GM21717 (cell line): ENCODE results near the gene PSMD14.

ENCODE experiments used
- ATAC-seq: cut with Tn5 transposase; IDR thresholded peaks from one replicate; pipeline ENCODE4 v1.9.1; 2021; ENCODE audit warnings: mild to moderate bottlenecking, moderate library complexity; ENCODE audit not compliant: unreplicated experiment

PSMD14 gene

DNA sequence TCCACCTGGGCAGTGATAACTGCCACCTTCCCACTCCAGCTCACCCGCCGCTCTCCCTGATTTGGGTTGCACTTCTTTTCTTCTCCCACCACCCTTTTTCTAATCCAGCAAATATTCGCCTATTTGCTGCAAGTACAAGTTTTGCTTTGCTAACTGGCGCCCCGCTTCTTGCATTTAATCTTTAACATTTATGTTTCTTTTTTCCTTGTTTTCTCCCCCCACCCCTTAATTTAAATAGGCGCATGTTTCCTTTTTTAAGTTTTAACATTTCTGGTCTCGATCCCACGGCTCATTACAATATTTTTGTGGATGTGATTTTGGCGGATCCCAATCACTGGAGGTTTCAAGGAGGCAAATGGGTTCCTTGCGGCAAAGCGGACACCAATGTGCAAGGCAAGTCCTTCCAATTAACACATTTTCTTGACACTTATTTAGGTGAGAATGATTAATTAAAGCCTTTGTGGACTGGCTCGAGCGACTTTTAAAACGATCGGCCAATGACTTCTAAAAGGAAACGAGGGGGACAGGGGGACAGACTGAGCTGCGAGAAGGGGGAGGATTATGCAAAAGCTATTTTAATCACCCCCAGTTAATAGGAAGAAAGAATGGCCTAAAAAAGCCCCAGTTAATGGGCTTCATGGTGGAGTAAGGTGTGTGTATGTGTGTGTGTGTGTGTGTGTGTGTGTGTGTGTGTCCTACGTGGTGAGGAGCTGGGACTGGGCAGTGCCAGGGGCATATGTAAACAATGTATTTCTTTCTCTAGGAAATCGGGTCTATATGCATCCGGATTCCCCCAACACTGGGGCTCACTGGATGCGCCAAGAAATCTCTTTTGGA, 109.4 kb downstream of the PSMD14 start:
- no peak for ATAC-seq

DNA sequence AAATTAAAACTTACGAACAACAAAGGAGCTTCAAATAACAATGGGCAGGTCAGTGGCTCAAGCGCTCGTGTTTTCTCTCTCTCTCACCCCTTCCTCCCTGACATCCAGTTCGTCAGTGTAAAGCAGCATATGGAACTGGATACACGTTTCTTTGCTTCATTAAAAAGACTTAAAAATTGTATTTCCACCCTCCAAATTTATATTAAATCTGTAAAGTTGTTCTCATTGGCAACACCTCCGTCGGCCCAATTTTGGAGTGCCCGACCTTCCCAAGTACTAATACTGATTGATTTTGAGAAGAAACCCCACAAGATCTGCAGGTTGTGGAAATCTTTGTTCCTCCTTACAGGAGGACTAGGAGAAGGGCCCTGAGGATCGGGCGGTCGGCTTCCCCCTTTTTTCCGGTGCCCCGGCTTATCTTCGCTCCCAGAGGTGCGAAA, 110.1 kb downstream of the PSMD14 start:
- ATAC-seq = no peak

DNA sequence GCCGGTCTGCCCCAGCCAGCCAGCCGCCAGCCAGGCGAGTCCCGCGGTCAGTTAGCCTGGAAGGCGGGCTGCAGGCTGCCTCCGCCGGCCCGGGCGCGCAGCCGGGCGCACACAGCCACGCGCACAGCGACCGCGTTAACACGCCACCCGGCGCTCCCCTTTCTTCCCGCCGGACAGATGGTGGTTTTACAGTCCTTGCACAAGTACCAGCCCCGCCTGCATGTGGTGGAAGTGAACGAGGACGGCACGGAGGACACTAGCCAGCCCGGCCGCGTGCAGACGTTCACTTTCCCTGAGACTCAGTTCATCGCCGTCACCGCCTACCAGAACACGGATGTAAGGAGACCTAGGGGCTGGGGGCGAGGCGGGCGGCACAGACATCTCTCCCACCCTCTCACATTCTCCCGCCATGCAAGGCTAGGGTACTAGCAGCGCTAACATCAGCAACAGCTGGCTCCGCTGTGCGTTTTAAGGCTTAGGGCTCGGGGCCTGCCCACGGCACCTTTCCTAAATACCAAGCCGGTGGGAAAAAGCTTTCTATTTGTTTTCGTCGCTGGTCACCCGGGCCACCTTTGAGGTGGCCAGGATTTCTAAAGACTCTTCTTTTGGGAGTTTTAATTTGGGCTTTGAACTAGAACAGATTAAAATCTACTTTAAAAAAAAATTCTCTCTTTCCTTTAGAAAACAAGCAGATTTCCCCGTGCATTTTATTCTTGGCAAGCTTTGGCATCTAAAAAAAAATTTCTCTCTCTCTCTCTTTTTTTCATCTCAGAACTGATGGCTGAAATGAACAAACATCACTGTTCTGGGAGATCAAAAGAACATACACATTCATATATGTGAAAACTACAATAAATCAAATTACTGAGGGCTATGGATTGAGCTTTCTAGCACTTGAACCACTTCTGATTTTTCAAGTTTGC, 110.8 kb downstream of the PSMD14 start:
- ATAC-seq = no peak

DNA sequence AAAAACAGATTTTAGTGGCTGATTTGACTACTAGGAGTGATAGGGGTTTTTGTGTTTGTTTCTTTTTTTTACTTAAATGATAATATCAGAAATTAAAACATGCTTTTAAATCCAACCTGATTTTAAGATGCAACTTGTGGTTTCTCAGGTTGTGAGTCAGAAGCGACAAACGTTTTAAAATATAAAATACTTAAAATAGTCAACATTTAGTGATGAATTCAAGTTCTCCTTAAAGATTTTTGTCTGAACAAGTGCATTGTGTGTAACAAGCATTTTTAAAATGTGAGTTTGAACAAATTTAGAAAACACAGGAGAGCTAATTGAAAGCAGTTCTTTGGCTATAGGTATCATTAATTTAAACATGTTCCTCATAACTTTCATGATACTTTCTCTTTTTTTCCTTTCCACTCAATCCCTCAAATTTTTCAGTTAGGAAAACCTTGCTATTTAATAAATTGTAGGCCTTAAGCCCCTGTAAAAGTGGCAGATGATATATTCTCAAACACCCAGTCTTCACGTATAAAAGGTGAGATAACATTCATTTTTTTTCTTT, 111.5 kb downstream of the PSMD14 start:
- no peak for ATAC-seq

DNA sequence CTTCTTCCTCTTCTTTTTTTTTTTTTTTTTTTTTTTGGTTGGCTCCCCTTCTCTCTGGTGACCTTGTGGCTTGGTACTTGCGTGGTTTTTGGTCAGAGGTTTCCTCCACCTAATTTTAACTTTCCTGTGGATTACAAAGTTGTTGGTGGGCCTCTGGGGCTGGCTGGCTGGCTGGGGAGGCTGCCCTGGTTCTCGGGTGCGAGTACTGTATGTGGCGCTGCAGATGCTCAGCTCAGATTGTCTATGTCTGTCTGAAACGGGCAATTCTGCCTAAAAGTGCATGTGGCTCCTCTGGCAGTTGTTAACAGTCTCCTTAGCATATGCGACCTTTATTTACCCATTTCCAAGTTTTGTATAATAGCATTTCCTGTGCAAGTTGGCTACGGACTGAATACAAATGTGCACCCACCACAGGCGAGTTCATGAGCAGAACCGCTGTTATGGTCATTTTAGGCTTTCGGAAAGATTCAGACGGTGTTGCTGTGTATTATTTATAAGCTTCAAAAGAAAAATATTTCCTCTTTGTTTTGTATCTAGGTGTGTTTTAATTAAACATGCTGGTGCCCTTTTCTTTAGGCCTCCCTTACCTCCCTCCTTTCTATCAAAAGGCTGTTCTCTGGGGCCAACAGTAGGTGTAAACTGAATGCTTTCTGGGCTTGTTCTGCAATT, 112.3 kb downstream of the PSMD14 start:
- ATAC-seq = no peak

DNA sequence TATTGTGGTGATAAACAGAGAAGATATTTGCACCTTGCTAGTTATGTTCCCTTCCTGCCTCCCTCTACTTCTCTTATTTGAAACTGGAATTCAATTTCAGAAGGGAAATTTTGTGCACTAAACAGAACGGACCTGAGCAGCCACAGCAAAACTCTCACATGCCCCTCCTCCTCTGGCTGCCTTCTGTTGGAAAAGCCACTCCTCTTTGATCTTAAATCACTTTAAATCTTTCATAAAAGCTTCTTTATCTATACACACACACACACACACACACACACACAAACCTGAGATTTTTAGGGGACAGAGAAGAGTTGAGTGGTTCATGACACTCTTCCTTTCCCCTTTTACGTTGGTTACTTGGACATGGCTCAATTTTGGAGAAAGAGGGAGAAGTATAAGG, 113.5 kb downstream of the PSMD14 start:
- ATAC-seq = no peak

DNA sequence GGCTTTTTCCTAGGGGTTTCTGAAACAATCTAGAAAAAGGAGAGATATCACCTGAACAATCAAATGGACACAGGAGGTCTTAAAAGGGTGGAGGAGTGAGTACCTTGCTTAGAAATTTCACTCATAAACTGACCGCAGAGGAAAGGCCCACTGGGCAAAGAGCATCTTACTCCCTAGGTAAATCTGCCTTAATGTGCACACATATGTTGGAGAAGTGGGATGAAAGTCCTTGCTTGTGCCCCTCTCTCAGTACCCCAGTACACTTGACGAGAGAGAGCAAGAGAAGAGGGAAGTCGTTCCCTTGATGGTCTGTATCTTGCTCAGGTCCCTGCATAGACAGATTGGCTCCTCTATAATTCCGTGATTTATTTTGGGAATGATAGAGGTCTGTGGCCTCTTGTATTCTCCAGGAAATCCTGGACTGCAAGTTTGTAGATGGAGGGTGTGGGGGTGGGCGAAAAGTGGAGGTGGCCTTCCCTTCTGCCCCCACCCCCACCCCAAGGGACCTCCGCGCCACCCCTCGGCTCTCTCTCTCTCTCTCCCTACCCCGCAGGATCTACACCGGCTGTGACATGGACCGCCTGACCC, 114.7 kb downstream of the PSMD14 start:
- ATAC-seq = no peak

DNA sequence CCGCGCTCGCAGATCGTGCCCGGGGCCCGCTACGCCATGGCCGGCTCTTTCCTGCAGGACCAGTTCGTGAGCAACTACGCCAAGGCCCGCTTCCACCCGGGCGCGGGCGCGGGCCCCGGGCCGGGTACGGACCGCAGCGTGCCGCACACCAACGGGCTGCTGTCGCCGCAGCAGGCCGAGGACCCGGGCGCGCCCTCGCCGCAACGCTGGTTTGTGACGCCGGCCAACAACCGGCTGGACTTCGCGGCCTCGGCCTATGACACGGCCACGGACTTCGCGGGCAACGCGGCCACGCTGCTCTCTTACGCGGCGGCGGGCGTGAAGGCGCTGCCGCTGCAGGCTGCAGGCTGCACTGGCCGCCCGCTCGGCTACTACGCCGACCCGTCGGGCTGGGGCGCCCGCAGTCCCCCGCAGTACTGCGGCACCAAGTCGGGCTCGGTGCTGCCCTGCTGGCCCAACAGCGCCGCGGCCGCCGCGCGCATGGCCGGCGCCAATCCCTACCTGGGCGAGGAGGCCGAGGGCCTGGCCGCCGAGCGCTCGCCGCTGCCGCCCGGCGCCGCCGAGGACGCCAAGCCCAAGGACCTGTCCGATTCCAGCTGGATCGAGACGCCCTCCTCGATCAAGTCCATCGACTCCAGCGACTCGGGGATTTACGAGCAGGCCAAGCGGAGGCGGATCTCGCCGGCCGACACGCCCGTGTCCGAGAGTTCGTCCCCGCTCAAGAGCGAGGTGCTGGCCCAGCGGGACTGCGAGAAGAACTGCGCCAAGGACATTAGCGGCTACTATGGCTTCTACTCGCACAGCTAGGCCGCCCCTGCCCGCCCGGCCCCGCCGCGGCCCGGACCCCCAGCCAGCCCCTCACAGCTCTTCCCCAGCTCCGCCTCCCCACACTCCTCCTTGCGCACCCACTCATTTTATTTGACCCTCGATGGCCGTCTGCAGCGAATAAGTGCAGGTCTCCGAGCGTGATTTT, 115.5 kb downstream of the PSMD14 start:
- ATAC-seq = no peak

DNA sequence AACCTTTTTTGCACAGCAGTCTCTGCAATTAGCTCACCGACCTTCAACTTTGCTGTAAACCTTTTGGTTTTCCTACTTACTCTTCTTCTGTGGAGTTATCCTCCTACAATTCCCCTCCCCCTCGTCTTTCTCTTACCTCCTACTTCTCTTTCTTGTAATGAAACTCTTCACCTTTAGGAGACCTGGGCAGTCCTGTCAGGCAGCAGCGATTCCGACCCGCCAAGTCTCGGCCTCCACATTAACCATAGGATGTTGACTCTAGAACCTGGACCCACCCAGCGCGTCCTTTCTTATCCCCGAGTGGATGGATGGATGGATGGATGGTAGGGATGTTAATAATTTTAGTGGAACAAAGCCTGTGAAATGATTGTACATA, 116.2 kb downstream of the PSMD14 start:
- no peak for ATAC-seq

DNA sequence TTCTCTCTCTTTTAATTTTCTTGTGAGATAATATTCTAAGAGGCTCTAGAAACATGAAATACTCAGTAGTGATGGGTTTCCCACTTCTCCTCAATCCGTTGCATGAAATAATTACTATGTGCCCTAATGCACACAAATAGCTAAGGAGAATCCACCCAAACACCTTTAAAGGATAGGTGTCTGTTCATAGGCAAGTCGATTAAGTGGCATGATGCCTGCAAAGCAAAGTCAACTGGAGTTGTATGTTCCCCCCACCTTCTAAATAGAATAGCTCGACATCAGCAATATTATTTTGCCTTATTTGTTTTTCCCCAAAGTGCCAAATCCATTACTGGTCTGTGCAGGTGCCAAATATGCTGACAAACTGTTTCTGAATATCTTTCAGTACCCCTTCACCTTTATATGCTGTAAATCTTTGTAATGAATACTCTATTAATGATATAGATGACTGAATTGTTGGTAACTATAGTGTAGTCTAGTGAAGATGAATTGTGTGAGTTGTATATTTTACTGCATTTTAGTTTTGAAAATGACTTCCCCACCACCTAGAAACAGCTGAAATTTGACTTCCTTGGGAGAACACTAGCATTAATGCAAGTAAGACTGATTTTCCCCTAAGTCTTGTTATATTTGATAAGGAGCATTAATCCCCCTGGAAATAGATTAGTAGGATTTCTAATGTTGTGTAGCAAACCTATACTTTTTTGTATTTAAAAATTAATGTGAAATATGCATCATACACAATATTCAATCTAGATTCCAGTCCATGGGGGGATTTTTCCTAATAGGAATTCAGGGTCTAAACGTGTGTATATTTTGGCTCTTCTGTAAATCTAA, 116.9 kb downstream of the PSMD14 start:
- ATAC-seq = no peak

DNA sequence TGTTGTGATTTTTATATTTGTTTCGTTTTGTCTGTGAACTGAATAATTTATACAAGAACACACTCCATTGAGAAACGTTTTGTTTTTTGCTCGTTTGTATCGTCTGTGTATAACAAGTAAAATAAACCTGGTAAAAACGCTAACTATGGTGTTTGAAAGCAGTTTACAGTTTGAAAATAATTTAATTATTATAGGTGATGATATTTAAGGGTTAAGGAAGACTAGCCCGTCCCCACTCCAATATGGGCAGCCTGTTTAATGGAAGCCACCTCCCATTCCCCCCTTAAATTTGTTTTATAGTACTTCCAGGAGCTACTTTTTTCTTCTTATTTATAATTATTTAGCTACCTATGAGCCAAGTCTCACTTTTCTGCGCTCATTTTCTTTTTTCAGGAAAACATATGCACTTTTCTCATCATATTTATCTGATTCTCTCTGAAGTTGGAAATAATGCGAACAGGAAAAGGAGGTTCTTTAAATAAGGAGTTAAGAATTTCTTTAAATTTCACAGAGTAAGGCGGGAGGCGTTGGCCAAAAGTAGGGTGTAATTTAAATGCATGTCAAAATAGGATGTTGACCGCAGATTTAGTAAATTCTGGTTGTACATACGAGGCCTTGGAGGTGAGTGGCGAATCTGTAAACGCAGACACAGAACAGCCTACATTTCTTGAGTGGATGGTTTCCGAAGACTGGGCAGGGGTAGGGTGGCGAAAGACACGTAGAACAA, 117.7 kb downstream of the PSMD14 start:
- no peak for ATAC-seq

DNA sequence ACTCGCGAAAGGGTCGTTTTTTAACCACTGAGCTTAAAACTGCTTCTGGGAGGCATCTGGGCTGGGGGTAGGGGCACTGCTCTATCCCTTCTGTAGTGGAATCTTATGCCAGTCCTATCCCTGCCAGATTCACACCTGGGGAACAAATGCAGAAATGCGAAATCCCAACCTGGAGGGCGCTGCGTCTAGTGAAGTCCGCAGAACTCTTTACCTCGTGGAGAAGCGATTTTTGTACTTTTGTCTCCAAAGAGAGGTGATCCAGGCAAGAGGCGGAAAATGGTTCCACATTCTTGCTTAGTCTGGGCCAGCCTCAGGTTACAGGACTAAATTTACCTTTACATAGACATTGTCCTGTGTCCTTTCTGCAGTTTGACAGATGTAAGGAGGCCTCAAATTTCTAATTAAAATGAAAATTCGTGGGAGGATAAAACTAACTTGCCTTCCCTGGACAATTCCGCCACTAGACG, 118.3 kb downstream of the PSMD14 start:
- no peak for ATAC-seq

DNA sequence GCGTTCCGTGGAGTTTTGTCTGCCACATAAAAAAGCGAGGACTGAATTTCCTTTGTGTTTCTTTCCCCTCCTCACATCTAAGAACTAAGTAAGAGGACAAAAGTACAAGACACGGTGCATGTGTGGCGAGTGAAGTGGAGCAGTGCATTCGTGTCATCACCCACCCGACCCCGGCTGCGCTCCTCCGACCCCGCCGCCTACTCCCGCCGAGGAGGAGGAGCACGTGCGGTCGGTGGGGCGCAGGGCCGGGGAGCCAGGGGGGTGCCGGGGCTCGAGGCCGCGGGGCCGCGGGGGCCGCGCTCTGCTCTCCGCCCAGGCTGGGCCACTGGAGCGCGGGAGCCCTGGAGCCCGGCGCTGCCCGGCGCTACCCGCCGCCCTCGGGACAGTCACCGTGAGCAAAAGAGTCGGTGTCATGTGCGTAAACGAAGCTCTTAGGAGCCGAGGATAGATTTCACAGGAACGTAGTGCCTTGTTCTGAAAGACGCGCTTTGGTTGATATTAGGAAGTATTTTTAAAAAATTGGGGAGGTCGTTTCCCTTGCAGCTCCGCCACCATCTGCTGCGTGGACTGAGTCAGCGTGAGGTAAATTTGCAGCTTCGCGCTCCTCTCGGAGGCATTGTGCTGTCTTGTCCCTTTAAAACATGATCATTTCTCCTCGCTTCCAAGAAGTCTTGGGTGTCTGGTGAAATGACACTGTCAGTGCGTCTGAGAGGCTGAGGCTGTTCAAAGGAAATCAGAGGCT, 118.9 kb downstream of the PSMD14 start:
- ATAC-seq = no peak

DNA sequence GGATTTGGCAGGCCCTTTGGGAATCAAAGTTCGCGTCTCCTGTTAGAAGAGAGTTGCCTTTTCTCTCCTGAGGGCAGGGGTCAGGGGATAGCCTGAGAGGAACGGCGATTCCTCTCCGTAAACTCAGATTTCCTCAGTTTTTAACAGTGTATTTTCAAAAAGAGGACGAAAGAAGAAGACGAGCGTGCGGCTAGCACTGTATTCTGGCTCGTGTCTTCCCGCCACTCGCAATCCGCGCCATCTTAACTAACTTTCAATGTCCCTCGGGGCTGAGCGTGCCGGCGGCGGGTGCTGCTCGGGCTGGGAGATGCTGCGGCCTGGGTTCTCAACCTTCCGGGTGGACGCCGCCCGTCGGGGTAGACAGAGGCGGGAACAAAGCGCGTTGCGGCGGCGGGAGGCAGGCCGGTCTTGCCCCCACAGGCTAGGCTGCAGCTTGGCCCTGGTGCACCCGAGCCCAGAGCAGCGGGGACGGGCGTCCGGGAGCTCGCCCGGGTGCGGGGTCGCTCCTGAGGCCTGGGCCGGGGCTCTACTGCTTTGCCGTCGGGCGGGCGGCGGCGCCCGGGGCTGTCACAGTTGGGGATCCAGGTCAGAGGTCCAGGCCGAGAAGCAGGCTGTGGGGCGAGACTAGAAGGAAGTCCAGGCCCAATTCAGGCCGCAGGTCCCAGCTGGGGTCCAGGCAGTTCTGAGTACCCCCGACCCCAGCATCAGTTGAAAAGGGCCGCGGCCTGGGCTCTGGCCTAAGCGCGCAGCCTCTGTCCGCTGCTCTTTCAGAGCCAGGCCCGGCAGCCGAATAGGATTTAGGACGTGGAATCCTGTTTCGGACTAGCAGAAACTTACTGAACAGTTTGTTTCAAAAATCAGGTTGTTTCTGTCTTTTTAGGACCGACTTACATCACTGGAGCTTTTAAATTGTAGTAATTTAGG, 119.7 kb downstream of the PSMD14 start:
- no peak for ATAC-seq

DNA sequence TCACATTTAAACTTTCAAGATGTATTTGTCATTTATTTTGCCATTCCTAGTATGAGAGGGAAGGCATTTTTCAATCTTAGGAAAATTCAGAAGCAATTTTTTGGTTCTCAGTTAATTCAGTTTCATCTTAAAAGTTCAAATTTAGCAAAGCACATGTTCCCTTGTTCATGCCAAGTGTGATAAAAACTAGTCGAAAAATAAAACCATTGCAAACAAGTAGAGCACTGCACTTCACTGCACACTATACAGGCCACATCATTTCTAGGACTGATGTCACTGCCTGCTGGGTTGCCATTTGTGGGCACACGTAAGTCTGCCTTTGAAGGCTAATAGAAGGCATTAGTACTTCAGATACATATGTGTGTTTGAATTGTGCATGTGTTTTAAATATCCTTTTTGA, 122.2 kb downstream of the PSMD14 start:
- ATAC-seq = no peak

DNA sequence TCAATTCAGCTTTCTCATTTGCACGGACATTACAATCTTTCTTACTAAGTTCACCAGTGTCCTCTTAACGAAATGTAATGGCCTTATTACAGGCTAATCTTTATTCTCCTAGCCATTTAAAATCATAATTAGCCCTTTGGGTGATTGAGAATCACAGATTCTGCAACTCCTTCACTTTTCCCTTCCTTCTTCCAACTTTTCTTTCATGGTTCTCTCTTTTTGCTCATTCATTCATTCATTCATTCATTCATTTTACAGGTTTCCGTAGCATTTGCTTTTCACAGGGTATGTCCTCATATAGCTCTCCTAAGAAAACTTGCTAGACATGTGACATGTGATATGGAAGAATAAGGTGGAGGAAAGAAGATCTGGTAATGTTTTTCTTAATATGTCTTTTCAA, 123.9 kb downstream of the PSMD14 start:
- ATAC-seq = no peak
